WTC11 (cell line): ENCODE data around the gene ANK2. TPM values are rescaled to one million over a fixed set of nuclear protein-coding genes. Genes with fewer than 3 reads are reported as not detected.

Source experiments
- ATAC-seq: fragments of 200-7000 bp; cut with Tn5 transposase; 2 replicates; pipeline ENCODE4 v1.10.0; 2021; ENCODE audit warnings: mild to moderate bottlenecking, moderate library complexity
- CTCF ChIA-PET: fragments of 300-600 bp; sonication (Branson Sonifier 250); formaldehyde crosslinking; loops from one replicate; lab custom pipeline; 2021; ENCODE audit warnings: antibody characterized with exemption; lab: Charles Lee
- POLR2A ChIA-PET: fragments of 350-600 bp; sonication (Branson Sonifier 250); formaldehyde crosslinking; loops from one replicate; lab custom pipeline; 2021; ENCODE audit warnings: antibody characterized with exemption; lab: Charles Lee
- DNase-seq: peaks from one replicate; pipeline ENCODE4 v3.0.0; 2021; ENCODE audit warnings: low spot score
- H3K27ac Mint-ChIP-seq: 2 replicates; pipeline ENCODE4 v1.8.0; 2021; ENCODE audit warnings: mixed read lengths
- H3K27me3 Mint-ChIP-seq: 2 replicates; pipeline ENCODE4 v1.8.0; 2021; ENCODE audit warnings: low read depth, mild to moderate bottlenecking, moderate library complexity, mixed read lengths
- H3K36me3 Mint-ChIP-seq: 2 replicates; pipeline ENCODE4 v1.8.0; 2021; ENCODE audit warnings: mixed read lengths
- H3K4me1 Mint-ChIP-seq: 2 replicates; pipeline ENCODE4 v1.8.0; 2022; ENCODE audit warnings: mixed read lengths
- H3K4me3 Mint-ChIP-seq: 2 replicates; pipeline ENCODE4 v1.8.0; 2021; ENCODE audit warnings: mild to moderate bottlenecking, moderate library complexity, mixed read lengths
- H3K9me3 Mint-ChIP-seq: 2 replicates; pipeline ENCODE4 v1.8.0; 2021; ENCODE audit warnings: mixed read lengths
- ATF3 ChIP-seq: sonication (generic); formaldehyde crosslinking; conservative IDR thresholded peaks from 2 replicates; pipeline ENCODE4 v1.8.1; 2022; ENCODE audit warnings: mild to moderate bottlenecking, missing genetic modification reagents
- E2F1 ChIP-seq: sonication (generic); formaldehyde crosslinking; IDR thresholded peaks from 2 replicates; pipeline ENCODE4 v1.8.0; 2022; ENCODE audit warnings: mild to moderate bottlenecking, missing genetic modification reagents
- E2F4 ChIP-seq: sonication (generic); formaldehyde crosslinking; IDR thresholded peaks from 2 replicates; pipeline ENCODE4 v1.8.1; 2022; ENCODE audit warnings: low read depth, mild to moderate bottlenecking, moderate library complexity, missing genetic modification reagents, borderline replicate concordance
- FOXK1 ChIP-seq: sonication (generic); formaldehyde crosslinking; IDR thresholded peaks from 2 replicates; pipeline ENCODE4 v1.8.0; 2022; ENCODE audit warnings: mild to moderate bottlenecking, moderate library complexity, missing genetic modification reagents
- GABPB1 ChIP-seq: sonication (generic); formaldehyde crosslinking; IDR thresholded peaks from 2 replicates; pipeline ENCODE4 v1.8.1; 2023; ENCODE audit warnings: mild to moderate bottlenecking, missing genetic modification reagents
- HMGXB4 ChIP-seq: sonication (generic); formaldehyde crosslinking; IDR thresholded peaks from 2 replicates; pipeline ENCODE4 v1.8.1; 2023; ENCODE audit warnings: mild to moderate bottlenecking, moderate library complexity, missing genetic modification reagents
- IRF1 ChIP-seq: sonication (generic); formaldehyde crosslinking; IDR thresholded peaks from 2 replicates; pipeline ENCODE4 v1.8.0; 2023; ENCODE audit warnings: missing genetic modification reagents
- IRF2 ChIP-seq: sonication (generic); formaldehyde crosslinking; IDR thresholded peaks from 2 replicates; pipeline ENCODE4 v1.8.0; 2022; ENCODE audit warnings: low read depth, missing genetic modification reagents, borderline replicate concordance
- MXD4 ChIP-seq: fragments of 250-450 bp; sonication (Bioruptor Pico); IDR thresholded peaks from 2 replicates; pipeline ENCODE4 v1.8.0; 2021; ENCODE audit warnings: mild to moderate bottlenecking, moderate library complexity, borderline replicate concordance
- STAT6 ChIP-seq: sonication (generic); formaldehyde crosslinking; conservative IDR thresholded peaks from 2 replicates; pipeline ENCODE4 v1.8.1; 2023; ENCODE audit warnings: mild to moderate bottlenecking, low read depth, missing genetic modification reagents, moderate library complexity
- TEAD1 ChIP-seq: sonication (generic); formaldehyde crosslinking; IDR thresholded peaks from 2 replicates; pipeline ENCODE4 v1.8.0; 2022; ENCODE audit warnings: mild to moderate bottlenecking, missing genetic modification reagents
- TP53 ChIP-seq: sonication (generic); formaldehyde crosslinking; IDR thresholded peaks from 2 replicates; pipeline ENCODE4 v1.8.1; 2023; ENCODE audit warnings: mild to moderate bottlenecking, missing genetic modification reagents
- USF2 ChIP-seq: sonication (generic); formaldehyde crosslinking; IDR thresholded peaks from 2 replicates; pipeline ENCODE4 v1.8.1; 2023; ENCODE audit warnings: mild to moderate bottlenecking, missing genetic modification reagents, moderate library complexity
- ZMAT4 ChIP-seq: fragments of 250-450 bp; sonication (Bioruptor Pico); IDR thresholded peaks from 2 replicates; pipeline ENCODE4 v1.9.0; 2021; ENCODE audit warnings: mild to moderate bottlenecking
- ZNF232 ChIP-seq: sonication (generic); formaldehyde crosslinking; IDR thresholded peaks from 2 replicates; pipeline ENCODE4 v1.8.0; 2022; ENCODE audit warnings: mild to moderate bottlenecking, missing genetic modification reagents
- ZNF396 ChIP-seq: fragments of 250-450 bp; sonication (Bioruptor Pico); IDR thresholded peaks from 2 replicates; pipeline ENCODE4 v1.8.0; 2021; ENCODE audit warnings: mild to moderate bottlenecking, moderate library complexity, borderline replicate concordance
- ZNF416 ChIP-seq: fragments of 250-450 bp; sonication (Bioruptor Pico); IDR thresholded peaks from 2 replicates; pipeline ENCODE4 v1.9.0; 2021; ENCODE audit warnings: mild to moderate bottlenecking, inconsistent platforms
- total RNA-seq: library from RNA; stranded (reverse); gene quantifications from 3 replicates; pipeline ENCODE4 v1.2.3, GENCODE V29; 2021

The ANK2 gene
- total RNA-seq, 1 experiment from 2014 or later, result 27.9 TPM

GRCh38 chr4:113078066-113078465 is 28.6 kb downstream of the ANK2 start (continued):
- TF ChIP-seq HMGXB4 (CRISPR knock-in tag), result no peak
- no peak for TF ChIP-seq IRF2 (CRISPR knock-in tag)
- no peak for TF ChIP-seq TP53 (CRISPR knock-in tag)
- TF ChIP-seq ZNF396 (CRISPR knock-in tag), result no peak
- TF ChIP-seq STAT6 (CRISPR knock-in tag), result no peak
- no peak for TF ChIP-seq IRF1 (CRISPR knock-in tag)
- no peak for TF ChIP-seq ZMAT4 (CRISPR knock-in tag)
- TF ChIP-seq ZNF416 (CRISPR knock-in tag), result no peak
- TF ChIP-seq ZNF232 (CRISPR knock-in tag), result no peak
- TF ChIP-seq MXD4 (CRISPR knock-in tag), result no peak
- TF ChIP-seq E2F4 (CRISPR knock-in tag), result no peak

GRCh38 chr4:113080050-113080449 is 30.6 kb downstream of the ANK2 start:
- no peaks in the 10 kb centered on the region for H3K27me3 Mint-ChIP-seq
- ATAC-seq (peak; percentile 63), DNase-seq (no peak)
- no peak overlapping the region for H3K4me3 Mint-ChIP-seq
- TF ChIP-seq FOXK1 (no peak), GABPB1 (0 out of 2 replicates have a peak, but pooled peaks have one; percentile 36), USF2 (CRISPR knock-in tag) (0 out of 2 replicates have a peak, but pooled peaks have one; percentile 34)
- POLR2A ChIA-PET, result no interaction called here
- no peaks in the 10 kb centered on the region for H3K9me3 Mint-ChIP-seq
- peaks cover 13% of the 10 kb centered on the region for H3K4me1 Mint-ChIP-seq
- peak overlapping the region; percentile 57 for H3K27ac Mint-ChIP-seq
- H3K36me3 Mint-ChIP-seq, result no peaks in the 10 kb centered on the region
- CTCF ChIA-PET, result interaction anchor here (0.6 kb wide), 1 partner anchor 564 kb away, joined by 3 read pairs; no protein-coding TSS in a partner anchor

- ChIA-PET POLR2A (interaction anchor here (0.6 kb wide), 1 partner anchor 296 kb away, joined by 4 read pairs; no protein-coding TSS in a partner anchor), CTCF (no interaction called here)
- TF ChIP-seq TP53 (CRISPR knock-in tag) (no peak), E2F1 (CRISPR knock-in tag) (no peak), TEAD1 (CRISPR knock-in tag) (no peak), ATF3 (CRISPR knock-in tag) (no peak)
- no peaks in the 10 kb centered on the region for H3K27me3 Mint-ChIP-seq
- no peak for ATAC-seq
- H3K27ac Mint-ChIP-seq, result no peak overlapping the region
- no peaks in the 10 kb centered on the region for H3K9me3 Mint-ChIP-seq
- H3K36me3 Mint-ChIP-seq, result no peaks in the 10 kb centered on the region
- H3K4me1 Mint-ChIP-seq, result peaks cover 13% of the 10 kb centered on the region
- H3K4me3 Mint-ChIP-seq, result no peak overlapping the region
- no peak for DNase-seq
These were observed 31.2 kb downstream of the ANK2 start for GRCh38 chr4:113080624-113081023.
